Stimulated activated naive CD8-positive, alpha-beta T cell treated with anti-CD3 and anti-CD28 coated beads, Interleukin-15, amount 100 ng/mL, for 72 hours (primary cell): Measurements from ENCODE around the gene COX7B2.

Experiments
- ATAC-seq: fragments of 150-1000 bp; cut with Tn5 transposase; 2 replicates; pipeline ENCODE4 v1.10.0; 2021; ENCODE audit warnings: mild to moderate bottlenecking, moderate library complexity
- DNase-seq, 2 donors: peaks; one replicate each; pipeline ENCODE4 v3.0.0; 2021 to 2022
- H3K27ac Mint-ChIP-seq, 2 donors: one replicate each; pipeline ENCODE4 v1.8.0; 2022; ENCODE audit warnings: mild to moderate bottlenecking in 2 of 2, mixed read lengths in 2 of 2, moderate library complexity in 2 of 2
- H3K27me3 Mint-ChIP-seq: one replicate; pipeline ENCODE4 v1.8.0; 2022; ENCODE audit warnings: mixed read lengths
- H3K4me1 Mint-ChIP-seq: one replicate; pipeline ENCODE4 v1.8.0; 2022; ENCODE audit warnings: mild to moderate bottlenecking, mixed read lengths
- H3K4me3 Mint-ChIP-seq, 2 donors: one replicate each; pipeline ENCODE4 v1.8.0; 2022; ENCODE audit warnings: mild to moderate bottlenecking in 2 of 2, mixed read lengths in 2 of 2, moderate library complexity in 1 of 2
- H3K9me3 Mint-ChIP-seq, 2 donors: one replicate each; pipeline ENCODE4 v1.8.0; 2022; ENCODE audit warnings: mixed read lengths in 2 of 2

Gene COX7B2

DNA sequence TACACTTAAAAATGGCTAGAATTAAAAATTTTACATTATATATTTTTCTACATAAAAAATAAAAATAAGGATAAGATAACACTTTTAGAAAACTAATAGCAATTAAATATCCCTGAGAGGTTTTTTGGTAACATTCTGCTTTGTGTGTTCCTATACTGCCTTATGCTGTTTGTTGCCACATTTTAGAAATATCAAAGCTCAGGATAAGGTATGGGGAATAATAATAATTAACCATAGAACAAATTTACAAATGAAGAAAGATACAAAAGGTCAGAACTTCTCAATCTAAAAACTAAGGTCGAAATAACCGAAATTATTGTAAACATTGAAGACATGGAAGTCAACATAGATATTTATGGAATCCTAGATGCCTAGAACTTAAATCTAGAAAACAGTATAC is 71.4 kb downstream of the COX7B2 start:
- ATAC-seq, result no peak
- Mint-ChIP-seq H3K9me3 (no peaks in the 10 kb centered on the region), H3K4me1 (no peaks in the 10 kb centered on the region), H3K4me3 (no peak overlapping the region), H3K27me3 (no peaks in the 10 kb centered on the region), H3K27ac (no peak overlapping the region)
- DNase-seq, result no peak

DNA sequence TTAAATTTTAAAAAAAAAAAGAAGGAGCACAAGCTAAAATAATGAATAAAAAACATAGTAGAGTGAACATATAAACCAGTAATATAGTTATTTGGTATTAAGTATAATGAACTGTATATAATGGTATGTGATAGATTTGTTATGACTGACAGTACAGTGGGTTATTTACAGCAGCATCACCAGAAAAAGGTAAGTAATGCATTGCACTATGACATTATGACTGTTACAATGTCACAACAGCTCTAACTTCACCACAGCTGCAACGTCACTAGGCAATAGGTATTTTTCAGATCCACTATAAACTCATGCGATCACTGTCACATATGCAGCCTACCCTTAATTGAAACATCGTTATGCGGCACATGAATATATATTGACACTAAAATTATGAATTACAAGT is 72.5 kb downstream of the COX7B2 start:
- Mint-ChIP-seq H3K9me3 (no peaks in the 10 kb centered on the region), H3K4me1 (no peaks in the 10 kb centered on the region), H3K27ac (no peak overlapping the region), H3K4me3 (no peak overlapping the region), H3K27me3 (no peaks in the 10 kb centered on the region)
- ATAC-seq, result no peak
- DNase-seq, result no peak

DNA sequence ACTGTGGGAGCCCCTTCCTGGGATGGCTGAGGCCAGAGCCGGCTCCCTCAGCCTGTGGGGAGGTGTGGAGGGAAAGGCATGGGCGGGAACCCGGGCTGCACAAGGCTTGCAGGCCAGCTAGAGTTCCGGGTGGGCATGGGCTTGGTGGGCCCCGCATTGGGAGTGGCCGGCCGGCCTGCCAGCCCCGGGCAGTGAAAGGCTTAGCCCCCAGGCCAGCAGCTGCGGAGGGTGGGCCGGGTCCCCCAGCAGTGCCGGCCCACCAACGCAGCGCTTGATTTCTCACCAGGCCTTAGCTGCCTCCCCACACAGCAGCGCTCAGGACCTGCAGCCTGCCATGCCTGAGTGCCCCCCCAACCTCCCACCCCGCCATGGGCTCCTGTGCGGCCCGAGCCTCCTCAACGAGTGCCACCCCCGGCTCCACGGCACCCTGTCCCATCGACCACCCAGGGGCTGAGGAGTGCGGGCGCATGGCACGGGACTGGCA is 78.0 kb downstream of the COX7B2 start:
- H3K4me3 Mint-ChIP-seq, result no peak overlapping the region

DNA sequence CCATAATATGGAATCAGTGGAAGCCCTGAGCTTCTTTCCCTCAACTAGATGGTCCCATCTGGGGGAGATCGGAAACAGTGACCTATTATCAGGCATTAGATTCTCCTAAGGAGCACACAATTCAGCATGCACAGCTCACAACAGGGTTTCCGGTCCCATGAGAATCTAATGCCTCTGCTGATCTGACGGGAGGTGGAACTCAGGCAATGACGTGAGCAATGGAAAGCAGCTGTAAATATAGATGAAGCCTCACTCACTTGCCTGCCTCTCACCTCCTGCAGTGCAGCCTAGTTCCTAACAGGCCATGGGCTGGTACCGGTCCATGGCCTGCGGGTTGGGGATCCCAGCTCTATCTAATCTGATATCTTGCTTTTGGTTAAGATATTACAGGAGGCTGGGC is 88.9 kb downstream of the COX7B2 start:
- H3K4me1 Mint-ChIP-seq, result no peaks in the 10 kb centered on the region
- H3K27me3 Mint-ChIP-seq, result no peaks in the 10 kb centered on the region
- peaks cover 5 to 6% of the 10 kb centered on the region in 2 donors for H3K9me3 Mint-ChIP-seq
- DNase-seq, result no peak
- ATAC-seq, result no peak
- H3K4me3 Mint-ChIP-seq, result no peak overlapping the region
- no peak overlapping the region for H3K27ac Mint-ChIP-seq

More for the DNA sequence above, 78.0 kb downstream of the COX7B2 start:
- no peak for DNase-seq
- no peak overlapping the region for H3K27ac Mint-ChIP-seq
- ATAC-seq, result no peak
- H3K4me1 Mint-ChIP-seq, result no peaks in the 10 kb centered on the region
- H3K27me3 Mint-ChIP-seq, result no peaks in the 10 kb centered on the region
- no peaks in the 10 kb centered on the region for H3K9me3 Mint-ChIP-seq

DNA sequence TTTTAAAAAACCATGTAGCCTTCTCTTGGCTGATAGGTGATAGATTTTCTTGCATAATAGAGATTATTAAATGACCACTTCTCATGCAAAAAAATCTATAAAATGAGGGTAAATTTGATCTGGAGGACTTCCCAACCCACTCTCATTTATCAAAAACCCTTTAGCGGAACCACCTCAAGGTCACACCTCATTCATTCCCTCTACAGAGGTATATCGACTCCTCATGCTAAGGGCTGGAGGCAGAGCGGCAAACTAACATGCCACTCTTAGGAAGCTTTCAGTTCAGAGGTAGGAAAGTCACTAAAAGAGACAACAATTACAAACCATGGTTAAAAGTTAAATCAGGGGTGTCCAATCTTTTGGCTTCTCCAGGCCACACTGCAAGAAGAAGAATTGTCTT is 90.0 kb downstream of the COX7B2 start:
- Mint-ChIP-seq H3K4me3 (no peak overlapping the region), H3K27ac (no peak overlapping the region), H3K27me3 (no peaks in the 10 kb centered on the region), H3K4me1 (no peaks in the 10 kb centered on the region), H3K9me3 (no peaks in the 10 kb centered on the region)
- DNase-seq (no peak), ATAC-seq (no peak)

DNA sequence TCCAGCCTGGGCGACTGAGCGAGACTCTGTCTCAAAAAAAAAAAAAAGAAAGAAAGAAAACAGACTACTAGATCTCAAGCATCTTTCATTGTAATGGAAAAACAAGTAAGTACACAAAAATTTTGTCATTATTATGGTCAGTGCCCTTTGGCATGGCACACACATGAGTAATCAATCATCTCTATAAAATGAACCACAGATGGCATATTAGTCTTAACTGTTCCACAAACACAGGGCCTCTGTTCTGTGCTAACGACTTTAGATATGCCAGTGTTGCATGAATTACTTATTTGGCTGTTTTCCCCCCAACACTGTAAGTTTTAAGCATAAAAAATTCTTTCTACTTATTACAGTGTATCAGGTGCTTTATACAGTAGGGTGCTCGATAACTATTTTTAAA is 90.4 kb downstream of the COX7B2 start:
- ATAC-seq, result no peak
- no peak for DNase-seq
- H3K27me3 Mint-ChIP-seq, result no peaks in the 10 kb centered on the region
- no peak overlapping the region for H3K4me3 Mint-ChIP-seq
- H3K27ac Mint-ChIP-seq, result no peak overlapping the region
- H3K4me1 Mint-ChIP-seq, result no peaks in the 10 kb centered on the region
- H3K9me3 Mint-ChIP-seq, result no peaks in the 10 kb centered on the region

DNA sequence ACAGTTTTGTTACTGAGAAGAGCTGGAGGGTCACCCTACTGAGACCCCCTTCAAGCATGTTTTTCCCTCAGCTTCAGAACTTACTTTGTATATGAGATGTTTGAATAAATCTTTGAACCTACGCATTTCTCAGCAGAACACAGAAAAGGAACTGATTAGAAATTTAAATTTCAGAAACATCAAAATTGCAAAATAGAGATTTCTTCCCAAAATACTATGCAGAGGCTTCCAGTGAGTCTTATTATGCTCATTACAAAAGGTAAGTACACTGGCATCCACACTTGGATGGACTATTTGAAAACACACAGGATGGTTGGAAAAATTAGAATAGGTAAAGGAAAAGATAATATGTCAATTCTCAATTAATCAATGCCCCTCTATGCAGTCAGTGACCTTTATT is 91.2 kb downstream of the COX7B2 start:
- ATAC-seq (no peak), DNase-seq (no peak)
- no peak overlapping the region for H3K4me3 Mint-ChIP-seq
- H3K4me1 Mint-ChIP-seq, result no peaks in the 10 kb centered on the region
- H3K27me3 Mint-ChIP-seq, result no peaks in the 10 kb centered on the region
- H3K27ac Mint-ChIP-seq, result no peak overlapping the region
- no peaks in the 10 kb centered on the region for H3K9me3 Mint-ChIP-seq

DNA sequence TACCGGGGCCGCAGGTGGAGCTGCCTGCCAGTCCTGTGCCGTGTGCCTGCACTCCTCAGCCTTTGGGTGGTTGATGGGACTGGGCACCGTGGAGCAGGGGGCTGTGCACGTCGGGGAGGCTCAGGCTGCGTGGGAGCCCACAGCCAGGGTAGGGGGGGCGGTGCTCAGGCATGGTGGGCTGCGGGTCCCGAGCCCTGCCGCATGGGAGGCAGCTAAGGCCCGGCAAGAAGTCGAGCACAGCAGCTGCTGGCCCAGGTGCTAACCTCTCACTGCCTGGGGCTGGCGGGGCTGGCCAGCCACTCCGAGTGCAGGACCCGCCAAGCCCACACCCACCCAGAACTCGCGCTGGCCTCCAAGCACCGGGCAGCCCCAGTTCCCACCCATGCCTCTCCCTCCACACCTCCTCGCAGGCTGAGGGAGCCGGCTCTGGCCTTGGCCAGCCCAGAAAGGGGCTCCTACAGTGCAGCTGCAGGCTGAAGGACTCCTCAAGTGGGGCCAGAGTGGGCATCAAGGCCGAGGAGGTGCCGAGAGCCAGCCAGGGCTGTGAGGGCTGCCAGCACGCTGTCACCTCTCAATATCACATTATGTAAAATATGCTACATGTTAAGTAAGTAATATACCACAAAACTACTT is 104.1 kb downstream of the COX7B2 start:
- ATAC-seq, result no peak
- H3K27me3 Mint-ChIP-seq, result no peaks in the 10 kb centered on the region

DNA sequence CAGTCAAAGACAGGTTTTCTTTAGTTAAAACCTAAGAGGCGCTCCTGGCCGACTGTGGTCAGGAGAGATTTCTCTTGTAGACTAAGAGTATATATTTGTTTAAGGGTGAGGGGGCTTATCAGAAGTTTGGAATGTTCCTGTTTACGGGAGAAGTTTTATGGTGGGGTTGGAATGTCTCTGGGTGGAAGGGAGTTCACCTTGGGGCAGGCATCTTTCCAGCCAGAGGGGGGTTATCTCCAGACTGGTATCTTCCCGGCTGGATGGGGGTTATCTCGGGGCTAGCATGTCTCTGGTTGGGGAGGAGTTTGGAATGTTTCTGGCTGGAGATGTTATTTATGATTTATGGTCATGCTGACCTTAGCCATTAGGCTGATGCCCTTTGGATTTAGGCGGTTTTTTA is 116.0 kb downstream of the COX7B2 start:
- DNase-seq (no peak), ATAC-seq (no peak)
- H3K9me3 Mint-ChIP-seq, result peaks cover 7 to 19% of the 10 kb centered on the region in 2 donors
- no peak overlapping the region for H3K27ac Mint-ChIP-seq
- H3K4me3 Mint-ChIP-seq, result no peak overlapping the region
- H3K27me3 Mint-ChIP-seq, result no peaks in the 10 kb centered on the region
- no peaks in the 10 kb centered on the region for H3K4me1 Mint-ChIP-seq

More for the DNA sequence above, 104.1 kb downstream of the COX7B2 start:
- H3K9me3 Mint-ChIP-seq, result no peaks in the 10 kb centered on the region
- H3K4me3 Mint-ChIP-seq, result no peak overlapping the region
- no peaks in the 10 kb centered on the region for H3K4me1 Mint-ChIP-seq
- no peak overlapping the region for H3K27ac Mint-ChIP-seq
- DNase-seq, result no peak

DNA sequence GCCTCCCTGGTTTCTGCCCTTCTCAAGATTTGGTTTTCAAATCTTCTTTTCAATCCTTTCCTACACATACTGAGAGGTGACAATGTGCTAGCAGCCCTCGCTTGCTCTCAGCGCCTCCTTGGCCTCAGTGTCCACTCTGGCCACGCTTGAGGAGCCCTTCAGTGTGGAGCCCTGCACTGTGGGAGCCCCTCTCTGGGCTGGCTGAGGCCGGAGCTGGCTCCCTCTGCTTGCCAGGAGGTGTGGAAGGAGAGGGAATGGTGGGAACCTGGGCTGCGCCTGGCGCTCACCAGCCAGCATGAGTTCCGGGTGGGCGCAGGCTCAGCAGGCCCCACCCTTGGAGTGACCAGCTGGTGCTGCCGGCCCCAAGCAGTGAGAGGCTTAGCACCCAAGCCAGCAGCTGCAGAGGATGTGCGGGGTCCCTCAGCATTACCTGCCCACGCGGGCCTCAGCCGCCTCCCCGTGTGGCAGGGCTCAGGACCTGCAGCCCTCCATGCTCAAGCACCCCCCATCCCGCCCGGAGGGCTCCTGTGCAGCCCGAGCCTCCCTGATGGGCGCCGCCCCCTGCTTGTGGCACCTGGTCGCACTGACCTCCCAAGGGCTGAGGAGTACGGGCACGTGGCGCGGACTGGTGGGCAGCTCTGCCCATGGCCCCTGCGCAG is 127.5 kb downstream of the COX7B2 start:
- H3K4me3 Mint-ChIP-seq, result no peak overlapping the region
- no peaks in the 10 kb centered on the region for H3K4me1 Mint-ChIP-seq
- H3K27ac Mint-ChIP-seq, result no peak overlapping the region
- ATAC-seq (peak; percentile 56), DNase-seq (no peak)
- no peaks in the 10 kb centered on the region for H3K27me3 Mint-ChIP-seq
- no peaks in the 10 kb centered on the region for H3K9me3 Mint-ChIP-seq

DNA sequence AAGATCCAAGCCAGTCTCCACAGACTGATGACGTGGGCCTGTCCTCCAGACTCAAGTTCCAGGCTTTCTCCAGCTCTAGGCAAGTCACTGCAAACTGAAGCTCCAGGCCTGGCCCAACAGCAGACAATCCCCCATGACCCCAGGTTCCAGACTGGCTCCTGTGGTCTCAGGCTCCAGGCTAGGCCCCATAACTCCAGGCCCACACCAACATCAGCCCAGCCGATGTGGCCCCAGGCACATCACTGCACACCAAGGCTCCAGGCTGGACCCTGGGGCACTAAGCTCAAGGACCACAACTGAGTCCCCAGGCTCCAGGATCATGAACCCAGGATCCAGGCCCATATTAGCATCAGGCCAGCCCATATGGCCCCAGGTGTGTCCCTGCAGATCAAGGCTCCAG is 143.6 kb downstream of the COX7B2 start:
- Mint-ChIP-seq H3K27me3 (no peaks in the 10 kb centered on the region), H3K4me1 (no peaks in the 10 kb centered on the region), H3K27ac (no peak overlapping the region), H3K9me3 (peaks cover 0 to 5% of the 10 kb centered on the region in 2 donors), H3K4me3 (no peak overlapping the region)
- DNase-seq (no peak), ATAC-seq (no peak)

DNA sequence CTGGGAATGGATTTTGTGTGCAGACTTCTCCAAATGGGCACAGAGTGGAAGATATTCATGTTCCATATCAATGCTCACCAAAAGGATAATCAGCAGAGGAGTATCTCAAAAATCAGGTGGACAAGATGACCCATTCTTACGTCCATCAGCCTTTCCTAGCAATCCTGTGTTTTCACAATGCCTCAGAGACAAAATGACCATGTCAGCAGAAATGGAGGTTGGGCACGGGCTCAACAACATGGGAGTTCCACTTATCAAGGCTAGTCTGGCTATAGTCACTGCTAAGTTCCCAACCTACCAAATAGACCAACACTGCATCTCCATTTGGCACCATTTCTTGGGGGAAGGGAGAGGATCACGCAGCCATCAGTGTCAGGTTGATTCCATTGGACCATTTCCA is 179.0 kb downstream of the COX7B2 start:
- Mint-ChIP-seq H3K4me3 (no peak overlapping the region), H3K27me3 (peaks cover 23% of the 10 kb centered on the region), H3K27ac (no peak overlapping the region), H3K4me1 (no peaks in the 10 kb centered on the region), H3K9me3 (peaks cover 9 to 36% of the 10 kb centered on the region in 2 donors)
- DNase-seq, result no peak
- ATAC-seq, result no peak

DNA sequence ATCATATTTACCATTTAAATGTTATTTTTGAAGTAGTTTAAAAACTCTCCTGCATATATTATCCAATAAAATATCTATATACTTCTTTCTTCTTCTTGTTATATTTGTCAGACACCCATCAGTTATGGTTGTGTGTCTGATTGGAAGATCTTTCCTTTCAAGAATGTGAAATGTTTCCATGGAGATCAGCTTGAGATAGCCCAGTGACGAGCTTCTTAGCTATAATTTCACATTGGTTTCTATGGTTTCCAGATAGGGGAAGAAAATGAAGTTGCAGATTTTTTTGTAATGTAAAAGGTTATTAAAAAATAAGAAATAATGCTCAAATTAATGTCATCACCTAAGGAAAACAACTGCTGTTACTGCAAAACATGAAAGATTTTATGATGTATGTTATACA is 189.0 kb downstream of the COX7B2 start:
- Mint-ChIP-seq H3K4me1 (no peaks in the 10 kb centered on the region), H3K9me3 (peaks cover 4 to 16% of the 10 kb centered on the region in 2 donors), H3K27ac (no peak overlapping the region), H3K27me3 (peaks cover 14% of the 10 kb centered on the region), H3K4me3 (no peak overlapping the region)
- DNase-seq, result no peak
- no peak for ATAC-seq

DNA sequence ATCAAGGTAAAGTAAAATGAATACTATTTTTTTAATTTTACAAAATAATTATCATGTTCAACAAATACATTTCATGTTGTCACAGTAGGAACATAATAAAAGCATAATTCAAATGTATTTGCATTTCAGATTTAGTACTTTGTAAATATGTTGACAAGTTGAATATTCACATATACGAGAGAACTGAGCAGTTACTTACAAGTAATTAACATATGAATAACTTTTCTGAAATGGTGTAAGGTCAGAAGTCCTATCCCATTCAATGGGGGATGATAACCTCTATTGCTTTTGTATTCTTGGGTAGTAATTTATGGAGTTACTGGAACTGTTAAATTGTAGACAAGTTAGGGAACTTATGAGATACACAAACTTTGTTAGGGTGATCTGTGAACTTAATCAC is 191.1 kb downstream of the COX7B2 start:
- no peak overlapping the region for H3K4me3 Mint-ChIP-seq
- ATAC-seq (no peak), DNase-seq (no peak)
- no peaks in the 10 kb centered on the region for H3K4me1 Mint-ChIP-seq
- no peak overlapping the region for H3K27ac Mint-ChIP-seq
- no peaks in the 10 kb centered on the region for H3K27me3 Mint-ChIP-seq
- H3K9me3 Mint-ChIP-seq, result peaks cover 0 to 3% of the 10 kb centered on the region in 2 donors

DNA sequence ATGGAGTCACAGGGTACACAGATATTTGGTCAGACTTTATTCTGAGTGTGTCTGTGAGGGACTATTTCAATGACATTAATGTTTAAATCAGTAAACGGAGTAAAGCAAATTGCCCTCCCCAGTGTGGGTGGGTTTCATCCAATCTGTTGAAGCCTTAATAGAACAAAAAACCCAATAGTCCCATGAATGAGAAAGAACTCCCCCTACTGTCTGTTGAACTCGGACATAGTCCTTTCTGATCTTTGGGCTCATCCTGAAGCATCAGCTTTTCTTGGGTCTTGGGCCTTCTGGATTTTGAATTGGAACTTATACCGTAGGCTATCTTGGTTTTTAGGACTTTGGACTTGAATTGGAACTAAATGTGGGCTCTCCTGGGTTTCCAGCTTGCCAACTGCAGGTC is 193.6 kb downstream of the COX7B2 start:
- ATAC-seq, result no peak
- Mint-ChIP-seq H3K4me1 (no peaks in the 10 kb centered on the region), H3K27ac (no peak overlapping the region), H3K27me3 (no peaks in the 10 kb centered on the region), H3K4me3 (no peak overlapping the region), H3K9me3 (no peaks in the 10 kb centered on the region)
- no peak for DNase-seq

DNA sequence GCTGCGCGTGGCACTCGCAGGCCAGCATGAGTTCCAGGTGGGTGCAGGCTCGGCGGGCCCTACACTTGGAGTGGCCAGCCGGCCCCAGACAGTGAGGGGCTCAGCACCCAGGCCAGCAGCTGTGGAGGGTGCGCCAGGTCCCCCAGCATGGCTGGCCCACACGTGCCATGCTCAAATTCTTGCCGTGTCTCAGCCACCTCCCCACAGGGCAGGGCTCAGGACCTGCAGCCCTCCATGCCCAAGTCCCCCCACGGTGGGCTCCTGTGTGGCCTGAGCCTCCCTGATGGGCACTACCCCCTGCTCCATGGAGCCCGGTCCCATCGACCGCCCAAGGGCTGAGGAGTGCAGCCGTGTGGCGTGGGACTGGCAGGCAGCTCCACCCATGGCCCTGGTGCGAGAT is 210.2 kb downstream of the COX7B2 start:
- H3K4me3 Mint-ChIP-seq, result no peak overlapping the region
- no peaks in the 10 kb centered on the region for H3K27me3 Mint-ChIP-seq
- peaks cover 0 to 17% of the 10 kb centered on the region in 2 donors for H3K9me3 Mint-ChIP-seq
- H3K4me1 Mint-ChIP-seq, result no peaks in the 10 kb centered on the region
- H3K27ac Mint-ChIP-seq, result no peak overlapping the region
- peak; percentile 26 for ATAC-seq
- DNase-seq, result no peak
